ENCODE data around the gene FOXJ3.

- TF ChIP-seq POLR2A (IDR thresholded peaks at IDR 0.05) (no peak), CTCF (IDR thresholded peaks at IDR 0.05) (no peak), POLR2AphosphoS5 (IDR thresholded peaks at IDR 0.05; ENCODE audit: insufficient read depth in 1 of 2, low read depth in 1 of 2) (no peak)
Observed at GRCh38 chr1:42231253-42231652, 103.8 kb downstream of the FOXJ3 start.

Data from vagina (tissue), 2 donors.